Endothelial cell of umbilical vein (primary cell): ENCODE measurements around the gene ACOT2.
"Not testable (repeated sequence)": the region's sequence is repeated elsewhere in the genome, so short reads cannot be mapped to it uniquely, and the experiment has no call there.

Experiments used
- EZH2 ChIP-seq: IDR thresholded peaks from 2 replicates; pipeline ENCODE4 v1.6.1; 2012; ENCODE audit warnings: borderline replicate concordance, low read depth, mild to moderate bottlenecking, moderate library complexity, low read length, inconsistent platforms; ENCODE audit not compliant: severe bottlenecking
- POLR2A ChIP-seq: IDR thresholded peaks from 2 replicates; pipeline ENCODE4 v1.6.1; 2012; ENCODE audit warnings: low read depth, mild to moderate bottlenecking, control low read depth, low read length
- POLR2AphosphoS5 ChIP-seq: IDR thresholded peaks from 2 replicates; pipeline ENCODE4 v1.6.1; 2012; ENCODE audit warnings: low read depth, mild to moderate bottlenecking, control low read depth, low read length, moderate library complexity; ENCODE audit not compliant: insufficient read depth
- TF ChIP-seq, protein P1 (sequence below), 2 donors: IDR thresholded peaks; 1 replicate in 1 of 2; 2 replicates in 1 of 2; pipeline ENCODE4 v1.5.1; 2011; ENCODE audit warnings: low read length in 2 of 2, mild to moderate bottlenecking in 2 of 2, moderate library complexity in 2 of 2, control low read depth in 1 of 2, inconsistent platforms in 1 of 2, low read depth in 1 of 2; ENCODE audit not compliant: insufficient read depth in 1 of 2; ENCODE audit errors: extremely low read depth in 1 of 2

DNA sequence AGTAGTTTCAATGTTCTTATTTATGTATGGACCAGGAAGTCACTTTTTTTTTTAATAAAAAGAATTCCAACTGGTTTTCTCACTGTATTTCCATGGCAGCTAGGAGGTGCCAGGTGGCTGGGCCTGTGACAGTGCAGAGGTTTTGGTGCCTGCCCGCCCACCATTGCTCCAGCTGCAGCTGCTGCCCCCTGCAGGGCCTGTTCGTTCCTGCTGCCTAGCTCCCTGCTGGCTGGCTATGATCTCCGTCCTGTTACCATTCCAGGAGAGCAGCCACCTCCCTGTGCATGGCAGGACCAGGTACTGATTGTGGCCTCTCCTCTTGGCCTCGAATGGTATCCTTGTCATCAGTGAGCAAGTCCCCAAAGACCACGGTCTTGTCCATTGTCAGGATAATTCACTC, 30.0 kb upstream of the ACOT2 start:
- TF ChIP-seq POLR2A, EZH2, POLR2AphosphoS5: not testable (repeated sequence)
- TF ChIP-seq, protein P1, sequence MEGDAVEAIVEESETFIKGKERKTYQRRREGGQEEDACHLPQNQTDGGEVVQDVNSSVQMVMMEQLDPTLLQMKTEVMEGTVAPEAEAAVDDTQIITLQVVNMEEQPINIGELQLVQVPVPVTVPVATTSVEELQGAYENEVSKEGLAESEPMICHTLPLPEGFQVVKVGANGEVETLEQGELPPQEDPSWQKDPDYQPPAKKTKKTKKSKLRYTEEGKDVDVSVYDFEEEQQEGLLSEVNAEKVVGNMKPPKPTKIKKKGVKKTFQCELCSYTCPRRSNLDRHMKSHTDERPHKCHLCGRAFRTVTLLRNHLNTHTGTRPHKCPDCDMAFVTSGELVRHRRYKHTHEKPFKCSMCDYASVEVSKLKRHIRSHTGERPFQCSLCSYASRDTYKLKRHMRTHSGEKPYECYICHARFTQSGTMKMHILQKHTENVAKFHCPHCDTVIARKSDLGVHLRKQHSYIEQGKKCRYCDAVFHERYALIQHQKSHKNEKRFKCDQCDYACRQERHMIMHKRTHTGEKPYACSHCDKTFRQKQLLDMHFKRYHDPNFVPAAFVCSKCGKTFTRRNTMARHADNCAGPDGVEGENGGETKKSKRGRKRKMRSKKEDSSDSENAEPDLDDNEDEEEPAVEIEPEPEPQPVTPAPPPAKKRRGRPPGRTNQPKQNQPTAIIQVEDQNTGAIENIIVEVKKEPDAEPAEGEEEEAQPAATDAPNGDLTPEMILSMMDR (IDR thresholded peaks at IDR 0.05; ENCODE audit: extremely low read depth in 1 of 2, insufficient read depth in 1 of 2, low read depth in 1 of 2, low read length in 2 of 2) = peak; percentile 59 to 82
